A549 (cell line): ENCODE data around the gene KCNV2. TPM values are rescaled to one million over a fixed set of nuclear protein-coding genes. Genes with fewer than 3 reads are reported as not detected.

Experiments
- ATAC-seq, 2 experiments: fragments of 200-7000 bp in 1 of 2; fragments of >200 bp in 1 of 2; cut with Nextera tagmentation in 1 of 2; cut with Tn5 transposase in 1 of 2; 3 replicates each; pipeline versions ENCODE4 v1.8.0 to v1.9.1; 2018 to 2020; ENCODE audit warnings: mild to moderate bottlenecking in 1 of 2, moderate library complexity in 1 of 2
- CTCF ChIA-PET: fragments of 300-600 bp; sonication (Branson Sonifier 250); formaldehyde crosslinking; extraction: SDS; loops from one replicate; lab custom pipeline; 2021; ENCODE audit warnings: antibody characterized with exemption, inconsistent platforms; lab: Yijun Ruan, JAX
- POLR2A ChIA-PET: fragments of 350-600 bp; formaldehyde crosslinking; extraction: SDS; loops from one replicate; lab custom pipeline; 2021; ENCODE audit warnings: antibody characterized with exemption, inconsistent platforms; lab: Yijun Ruan, JAX
- DNase-seq, 2 experiments: peaks; one replicate each; pipeline versions ENCODE4 v3.0.0 to v3.0.0-alpha.2; 2011 to 2016; ENCODE audit warnings: low read depth in 1 of 2, low spot score in 1 of 2
- FAIRE-seq: peaks from 2 replicates; lab custom pipeline; 2011; peaks lifted over from hg19 to GRCh38; lab: Jason Lieb, UNC
- H3K27ac ChIP-seq, 2 experiments: fragments of >200 bp; sonication (Bioruptor Twin); formaldehyde crosslinking; 3 replicates each; pipeline ENCODE4 v1.5.1; 2016 to 2017
- H3K4me1 ChIP-seq: fragments of >200 bp; sonication (Bioruptor Twin); formaldehyde crosslinking; 3 replicates; pipeline ENCODE4 v1.6.1; 2016
- H3K4me2 ChIP-seq: fragments of >200 bp; sonication (Bioruptor Twin); formaldehyde crosslinking; 3 replicates; pipeline ENCODE4 v1.6.1; 2016
- H3K4me3 ChIP-seq: fragments of >200 bp; sonication (Bioruptor Twin); formaldehyde crosslinking; 3 replicates; pipeline ENCODE4 v1.5.1; 2016
- H3K9me3 ChIP-seq: fragments of >200 bp; sonication (Bioruptor Twin); formaldehyde crosslinking; 3 replicates; pipeline ENCODE4 v1.6.1; 2016
- ATOH8 ChIP-seq: fragments of 250-450 bp; sonication (Bioruptor Pico); IDR thresholded peaks from 2 replicates; pipeline ENCODE4 v1.5.0; 2020; ENCODE audit warnings: low read depth, mild to moderate bottlenecking, moderate library complexity
- CTCF ChIP-seq: fragments of >200 bp; sonication (Bioruptor Twin); formaldehyde crosslinking; IDR thresholded peaks from 3 replicates; pipeline ENCODE4 v1.5.1; 2016
- EHMT2 ChIP-seq: fragments of 200-600 bp; sonication (generic); IDR thresholded peaks from 2 replicates; pipeline ENCODE4 v1.6.1; 2016; ENCODE audit warnings: antibody characterized with exemption, low read depth, mild to moderate bottlenecking, moderate library complexity
- ESRRA ChIP-seq: fragments of 150-350 bp; IDR thresholded peaks from 2 replicates; pipeline ENCODE4 v1.6.1; 2014; ENCODE audit warnings: mild to moderate bottlenecking, low read length, borderline replicate concordance
- FOXS1 ChIP-seq: fragments of 250-450 bp; sonication (Bioruptor Pico); IDR thresholded peaks from 2 replicates; pipeline ENCODE4 v1.5.0; 2020; ENCODE audit warnings: mild to moderate bottlenecking, moderate library complexity
- HDAC2 ChIP-seq: fragments of 200-600 bp; sonication (generic); IDR thresholded peaks from 2 replicates; pipeline ENCODE4 v1.6.1; 2016
- HMGXB4 ChIP-seq: fragments of 250-450 bp; sonication (Bioruptor Pico); IDR thresholded peaks from 2 replicates; pipeline ENCODE4 v1.5.0; 2021; ENCODE audit warnings: mild to moderate bottlenecking, moderate library complexity, borderline replicate concordance
- HOXA7 ChIP-seq: fragments of 250-450 bp; sonication (Bioruptor Pico); IDR thresholded peaks from 2 replicates; pipeline ENCODE4 v1.5.0; 2020; ENCODE audit warnings: mild to moderate bottlenecking, moderate library complexity
- HOXB5 ChIP-seq: fragments of 250-450 bp; sonication (Bioruptor Pico); IDR thresholded peaks from 2 replicates; pipeline ENCODE4 v1.5.0; 2020; ENCODE audit warnings: mild to moderate bottlenecking, moderate library complexity
- KDM1A ChIP-seq: fragments of 200-600 bp; sonication (generic); IDR thresholded peaks from 2 replicates; pipeline ENCODE4 v1.6.1; 2016; ENCODE audit warnings: low read depth, mild to moderate bottlenecking
- KDM5A ChIP-seq: fragments of 200-600 bp; sonication (generic); IDR thresholded peaks from 2 replicates; pipeline ENCODE4 v1.6.1; 2016; ENCODE audit warnings: antibody characterized with exemption, mild to moderate bottlenecking
- MAFK ChIP-seq: fragments of 450-650 bp; IDR thresholded peaks from 2 replicates; pipeline ENCODE4 v1.6.1; 2014; ENCODE audit not compliant: partially characterized antibody
- NFE2L2 ChIP-seq: fragments of 150-350 bp; conservative IDR thresholded peaks from 2 replicates; pipeline ENCODE4 v1.6.1; 2014; ENCODE audit warnings: low read length
- NPAS2 ChIP-seq: fragments of 250-450 bp; sonication (Bioruptor Pico); IDR thresholded peaks from 2 replicates; pipeline ENCODE4 v1.8.0; 2022; ENCODE audit warnings: mild to moderate bottlenecking, moderate library complexity, borderline replicate concordance
- NR3C1 ChIP-seq: fragments of >200 bp; sonication (Bioruptor Twin); formaldehyde crosslinking; IDR thresholded peaks from 3 replicates; pipeline ENCODE4 v1.6.1; 2017
- PHF8 ChIP-seq: fragments of 200-600 bp; sonication (generic); IDR thresholded peaks from 2 replicates; pipeline ENCODE4 v1.6.1; 2016; ENCODE audit warnings: low read depth, mild to moderate bottlenecking, antibody characterized with exemption, moderate library complexity, borderline replicate concordance
- POLR2A ChIP-seq: IDR thresholded peaks from 2 replicates; pipeline ENCODE4 v1.6.1; 2012; ENCODE audit warnings: mild to moderate bottlenecking, low read length
- POLR2AphosphoS2 ChIP-seq: conservative IDR thresholded peaks from 2 replicates; pipeline ENCODE4 v1.6.1; 2012; ENCODE audit warnings: low read length, improper control_type of control experiment, inconsistent platforms
- RARB ChIP-seq: fragments of 250-450 bp; sonication (Bioruptor Pico); IDR thresholded peaks from 2 replicates; pipeline ENCODE4 v1.8.0; 2021; ENCODE audit warnings: mild to moderate bottlenecking, moderate library complexity
- RCOR1 ChIP-seq: fragments of 150-350 bp; IDR thresholded peaks from 2 replicates; pipeline ENCODE4 v1.6.1; 2014; ENCODE audit warnings: antibody characterized with exemption, low read length, low read depth
- RNF2 ChIP-seq: fragments of 200-600 bp; sonication (generic); IDR thresholded peaks from 2 replicates; pipeline ENCODE4 v1.6.1; 2016; ENCODE audit warnings: low read depth, mild to moderate bottlenecking, antibody characterized with exemption, moderate library complexity, borderline replicate concordance
- SMC3 ChIP-seq: fragments of >200 bp; sonication (Bioruptor Twin); formaldehyde crosslinking; IDR thresholded peaks from 3 replicates; pipeline ENCODE4 v1.6.1; 2018; ENCODE audit warnings: inconsistent platforms
- TP53 ChIP-seq: fragments of 250-450 bp; sonication (Bioruptor Pico); IDR thresholded peaks from 2 replicates; pipeline ENCODE4 v1.5.0; 2021; ENCODE audit warnings: mild to moderate bottlenecking, moderate library complexity
- USF2 ChIP-seq: fragments of 450-650 bp; IDR thresholded peaks from 2 replicates; pipeline ENCODE4 v1.6.1; 2014; ENCODE audit warnings: antibody characterized with exemption
- ZC3H11A ChIP-seq: fragments of 450-650 bp; IDR thresholded peaks from 2 replicates; pipeline ENCODE4 v1.6.1; 2014; ENCODE audit warnings: antibody characterized with exemption, mild to moderate bottlenecking
- WGBS: methylation state at CpG from one replicate; pipeline ENCODE4 v1.1.6; 2017; ENCODE audit errors: missing lambda C conversion rate; 5-methylcytosine and 5-hydroxymethylcytosine counted together
- polyA plus RNA-seq, 4 experiments: library from polyadenylated mRNA; depleted of rRNA in 3 of 4; stranded (reverse); fragments of >200 nt; fragmentation: RNase III in 1 of 4; extraction: RNeasy Plus Mini Kit Qiagen cat#74134 plus additional on column Dnase treatment in 1 of 4; gene quantifications; 2 replicates in 3 of 4; 3 replicates in 1 of 4; pipeline ENCODE4 v1.2.3, GENCODE V29; 2011 to 2017

Gene KCNV2
- polyA plus RNA-seq, 2 of the 4 experiments (the other 2 are of a cell fraction): not detected

- FAIRE-seq: no peak
- WGBS: 89% methylated on average over 2 of the region's 2 CpGs
- ATAC-seq: no peak
- H3K4me2 ChIP-seq: no peak overlapping the region
- no peak overlapping the region for H3K4me3 ChIP-seq
- H3K4me1 ChIP-seq: no peaks in the 10 kb centered on the region
- no peak overlapping the region for H3K27ac ChIP-seq
- POLR2A ChIA-PET: no interaction called here
- CTCF ChIA-PET: interaction anchor here (1.1 kb wide), 1 partner anchor 115 kb away, joined by 3 read pairs; no protein-coding TSS in a partner anchor
- TF ChIP-seq USF2 (no peak), KDM5A (no peak), FOXS1 (CRISPR knock-in tag) (no peak), KDM1A (no peak), RCOR1 (no peak), HMGXB4 (CRISPR knock-in tag) (no peak), MAFK (no peak), EHMT2 (no peak), CTCF (no peak), NFE2L2 (no peak), PHF8 (no peak), RNF2 (no peak), RARB (no peak), POLR2A (no peak), HOXA7 (CRISPR knock-in tag) (no peak), SMC3 (no peak), ATOH8 (CRISPR knock-in tag) (no peak)
- DNase-seq: no peak
- no peaks in the 10 kb centered on the region for H3K9me3 ChIP-seq
Measured at GRCh38 chr9:2709645-2710101, 7.6 kb upstream of the KCNV2 start.

- Histone ChIP-seq H3K4me3 (no peak overlapping the region), H3K27ac (no peak overlapping the region), H3K4me1 (no peaks in the 10 kb centered on the region), H3K4me2 (no peak overlapping the region), H3K9me3 (no peaks in the 10 kb centered on the region)
- ChIA-PET CTCF (interaction anchor here (0.6 kb wide), 1 partner anchor 20 kb away, joined by 3 read pairs; no protein-coding TSS in a partner anchor), POLR2A (no interaction called here)
- 96% methylated on average over 6 of the region's 6 CpGs for WGBS
- FAIRE-seq (no peak), DNase-seq (no peak), ATAC-seq (no peak)
- TF ChIP-seq NR3C1 (no peak), EHMT2 (no peak), CTCF (no peak), NFE2L2 (no peak), ZC3H11A (no peak), POLR2AphosphoS2 (no peak), USF2 (no peak), TP53 (CRISPR knock-in tag) (no peak), HDAC2 (no peak), NPAS2 (CRISPR knock-in tag) (no peak), ESRRA (no peak), HOXB5 (CRISPR knock-in tag) (no peak)
Measured at GRCh38 chr9:2711716-2712115, 5.6 kb upstream of the KCNV2 start.
